Vagina (tissue), 2 donors: ENCODE data around the gene AMBRA1. TPM values are rescaled to one million over a fixed set of nuclear protein-coding genes. Genes with fewer than 3 reads are reported as not detected.

Experiments
- DNase-seq, 2 donors: peaks; one replicate each; pipeline ENCODE4 v3.0.0-alpha.2; 2017; ENCODE audit errors: extremely low spot score in 2 of 2
- H3K27ac ChIP-seq: fragments of 200-600 bp; sonication (generic); one replicate; pipeline ENCODE4 v1.5.1; 2019
- H3K27me3 ChIP-seq: fragments of 200-600 bp; sonication (generic); one replicate; pipeline ENCODE4 v1.5.1; 2019
- H3K36me3 ChIP-seq, 2 donors: fragments of 200-600 bp; sonication (generic); one replicate each; pipeline ENCODE4 v1.5.1; 2017 to 2019
- H3K4me1 ChIP-seq: fragments of 200-600 bp; sonication (generic); one replicate; pipeline ENCODE4 v1.5.1; 2019
- H3K4me3 ChIP-seq, 2 donors: fragments of 200-600 bp; sonication (generic); 1 replicate in 1 of 2; 2 replicates in 1 of 2; pipeline ENCODE4 v1.5.1; 2016 to 2019
- H3K9me3 ChIP-seq: fragments of 200-600 bp; sonication (generic); one replicate; pipeline ENCODE4 v1.5.1; 2019
- POLR2A ChIP-seq, 2 donors: fragments of 450-650 bp; IDR thresholded peaks; one replicate each; pipeline ENCODE4 v1.6.1; 2017; ENCODE audit warnings: antibody characterized with exemption in 2 of 2, mild to moderate bottlenecking in 2 of 2, moderate library complexity in 2 of 2
- POLR2AphosphoS5 ChIP-seq, 2 donors: sonication (generic); formaldehyde crosslinking; IDR thresholded peaks; one replicate each; pipeline ENCODE4 v1.9.0; 2017; ENCODE audit warnings: antibody characterized with exemption in 2 of 2, mild to moderate bottlenecking in 2 of 2, low read depth in 1 of 2; ENCODE audit not compliant: insufficient read depth in 1 of 2
- intact Hi-C: fragments of 100-400 bp; cut with DNase I; formaldehyde crosslinking; loops from one replicate; pipeline ENCODE4 v1.15.1; 2023
- total RNA-seq: library from RNA; depleted of rRNA; stranded (reverse); fragments of >200 nt; gene quantifications from one replicate; pipeline ENCODE4 v1.2.3, GENCODE V29; 2016
- TF ChIP-seq, protein P1 (sequence below), 3 experiments: fragments of 450-650 bp in 2 of 3; fragments of 200-600 bp in 1 of 3; sonication (generic) in 1 of 3; IDR thresholded peaks; one replicate each; pipeline ENCODE4 v1.5.1; 2017 to 2019; ENCODE audit warnings: antibody characterized with exemption in 3 of 3, mild to moderate bottlenecking in 2 of 3, moderate library complexity in 2 of 3

Gene AMBRA1
- total RNA-seq, 1 donor from 2014 or later = 40.0 TPM

DNA sequence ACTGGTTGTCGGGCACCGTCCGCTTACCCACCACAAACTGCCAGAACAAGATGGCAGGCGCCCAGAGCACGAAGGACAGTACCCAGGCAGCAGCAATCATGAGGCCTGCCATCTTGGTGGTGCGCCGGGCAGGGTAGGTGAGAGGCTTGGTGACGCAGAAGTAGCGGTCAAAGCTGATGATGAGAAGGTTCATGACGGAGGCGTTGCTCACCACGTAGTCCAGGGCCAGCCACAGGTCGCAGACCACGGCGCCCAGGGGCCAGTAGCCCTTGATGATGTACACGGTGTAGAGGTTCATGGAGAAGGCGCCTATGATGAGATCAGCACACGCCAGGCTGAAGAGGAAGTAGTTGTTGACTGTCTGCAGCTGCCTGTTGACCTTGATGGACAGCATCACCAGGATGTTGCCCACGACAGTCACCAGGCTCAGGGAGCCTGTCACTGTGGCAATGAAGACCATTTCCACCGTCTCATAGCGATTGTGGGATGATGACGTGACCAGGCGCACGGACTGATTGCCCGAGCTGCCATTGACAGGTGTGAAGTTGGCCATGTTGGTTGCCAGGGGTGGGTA lies 207.7 kb downstream of the AMBRA1 start:
- intact Hi-C loops = loop anchor here (5.0 to 10.0 kb wide), 2 partner anchors 146 to 229 kb away; partner anchors contain the start of genes ATG13 and HARBI1
- H3K36me3 ChIP-seq = no peaks in the 10 kb centered on the region
- TF ChIP-seq POLR2A (IDR thresholded peaks at IDR 0.05) = no peak
- TF ChIP-seq, protein P1, sequence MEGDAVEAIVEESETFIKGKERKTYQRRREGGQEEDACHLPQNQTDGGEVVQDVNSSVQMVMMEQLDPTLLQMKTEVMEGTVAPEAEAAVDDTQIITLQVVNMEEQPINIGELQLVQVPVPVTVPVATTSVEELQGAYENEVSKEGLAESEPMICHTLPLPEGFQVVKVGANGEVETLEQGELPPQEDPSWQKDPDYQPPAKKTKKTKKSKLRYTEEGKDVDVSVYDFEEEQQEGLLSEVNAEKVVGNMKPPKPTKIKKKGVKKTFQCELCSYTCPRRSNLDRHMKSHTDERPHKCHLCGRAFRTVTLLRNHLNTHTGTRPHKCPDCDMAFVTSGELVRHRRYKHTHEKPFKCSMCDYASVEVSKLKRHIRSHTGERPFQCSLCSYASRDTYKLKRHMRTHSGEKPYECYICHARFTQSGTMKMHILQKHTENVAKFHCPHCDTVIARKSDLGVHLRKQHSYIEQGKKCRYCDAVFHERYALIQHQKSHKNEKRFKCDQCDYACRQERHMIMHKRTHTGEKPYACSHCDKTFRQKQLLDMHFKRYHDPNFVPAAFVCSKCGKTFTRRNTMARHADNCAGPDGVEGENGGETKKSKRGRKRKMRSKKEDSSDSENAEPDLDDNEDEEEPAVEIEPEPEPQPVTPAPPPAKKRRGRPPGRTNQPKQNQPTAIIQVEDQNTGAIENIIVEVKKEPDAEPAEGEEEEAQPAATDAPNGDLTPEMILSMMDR (IDR thresholded peaks at IDR 0.05) = no peak
- no peak for TF ChIP-seq POLR2AphosphoS5 (IDR thresholded peaks at IDR 0.05; ENCODE audit: insufficient read depth in 1 of 2, low read depth in 1 of 2)
- H3K4me1 ChIP-seq = peaks cover 36% of the 10 kb centered on the region
- H3K9me3 ChIP-seq = no peaks in the 10 kb centered on the region
- H3K4me3 ChIP-seq = no peak overlapping the region
- no peak for DNase-seq
- H3K27ac ChIP-seq = no peak overlapping the region
- H3K27me3 ChIP-seq = peaks cover 5% of the 10 kb centered on the region

DNA sequence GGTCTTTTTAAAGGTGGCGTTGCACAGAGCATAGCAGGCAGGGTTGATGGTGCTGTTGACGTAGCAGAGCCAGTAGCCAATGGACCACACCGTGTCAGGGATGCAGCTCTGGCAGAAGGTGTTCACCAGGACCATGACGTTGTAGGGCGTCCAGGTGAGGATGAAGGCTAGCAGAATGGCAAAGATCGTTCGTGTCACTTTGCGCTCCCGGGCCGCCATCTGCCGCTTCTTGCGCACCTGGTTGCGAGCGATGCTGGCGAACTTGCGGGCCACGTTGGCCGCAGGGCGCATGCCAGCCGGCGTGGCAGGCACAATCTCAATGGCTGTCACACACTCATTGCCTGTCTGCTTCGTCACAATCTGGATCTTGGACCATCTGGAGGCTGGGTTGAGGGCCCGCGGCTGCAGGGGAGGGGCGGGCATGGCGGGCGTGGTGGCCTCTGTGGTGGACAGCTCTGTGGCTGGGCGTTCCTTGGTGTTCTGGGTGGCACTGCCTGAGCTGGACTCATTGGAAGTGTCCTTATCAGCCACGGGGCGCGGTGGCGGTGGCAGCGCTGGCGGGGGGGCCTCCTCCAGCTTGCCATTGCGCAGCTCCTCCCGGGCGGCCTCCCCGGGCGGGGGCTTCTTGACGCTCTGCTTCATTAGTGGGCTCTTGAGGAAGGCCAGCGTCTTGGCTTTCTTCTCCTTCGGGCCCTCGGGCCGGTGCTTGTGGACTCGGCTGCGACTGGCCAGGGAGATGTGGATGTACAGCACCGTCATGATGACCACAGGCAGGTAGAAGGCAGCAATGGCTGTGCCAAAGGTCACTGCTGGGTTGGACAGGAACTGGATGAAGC lies 208.4 kb downstream of the AMBRA1 start:
- DNase-seq = no peak
- Histone ChIP-seq H3K4me3 (no peak overlapping the region), H3K9me3 (no peaks in the 10 kb centered on the region), H3K27me3 (peaks cover 5% of the 10 kb centered on the region), H3K36me3 (no peaks in the 10 kb centered on the region), H3K4me1 (peaks cover 32% of the 10 kb centered on the region), H3K27ac (no peak overlapping the region)
- TF ChIP-seq, protein P1 (IDR thresholded peaks at IDR 0.05) = no peak
- no peak for TF ChIP-seq POLR2AphosphoS5 (IDR thresholded peaks at IDR 0.05; ENCODE audit: insufficient read depth in 1 of 2, low read depth in 1 of 2)
- intact Hi-C loops = loop anchor here (5.0 to 10.0 kb wide), 2 partner anchors 147 to 229 kb away; partner anchors contain the start of genes ATG13 and HARBI1

- no peak overlapping the region for H3K4me3 ChIP-seq
- DNase-seq = no peak
- intact Hi-C loops = loop anchor here (10.0 kb wide), 1 partner anchor 231 kb away; the partner anchor contains the start of genes ATG13 and HARBI1
- peaks cover 26% of the 10 kb centered on the region for H3K4me1 ChIP-seq
- H3K27me3 ChIP-seq = no peaks in the 10 kb centered on the region
- H3K9me3 ChIP-seq = no peaks in the 10 kb centered on the region
- TF ChIP-seq, protein P1 (IDR thresholded peaks at IDR 0.05) = no peak
- TF ChIP-seq POLR2A (IDR thresholded peaks at IDR 0.05) = no peak
- no peak for TF ChIP-seq POLR2AphosphoS5 (IDR thresholded peaks at IDR 0.05; ENCODE audit: insufficient read depth in 1 of 2, low read depth in 1 of 2)
- H3K27ac ChIP-seq = no peak overlapping the region
- no peaks in the 10 kb centered on the region for H3K36me3 ChIP-seq
These were observed 209.7 kb downstream of the AMBRA1 start for GRCh38 chr11:46383974-46384701.

DNA sequence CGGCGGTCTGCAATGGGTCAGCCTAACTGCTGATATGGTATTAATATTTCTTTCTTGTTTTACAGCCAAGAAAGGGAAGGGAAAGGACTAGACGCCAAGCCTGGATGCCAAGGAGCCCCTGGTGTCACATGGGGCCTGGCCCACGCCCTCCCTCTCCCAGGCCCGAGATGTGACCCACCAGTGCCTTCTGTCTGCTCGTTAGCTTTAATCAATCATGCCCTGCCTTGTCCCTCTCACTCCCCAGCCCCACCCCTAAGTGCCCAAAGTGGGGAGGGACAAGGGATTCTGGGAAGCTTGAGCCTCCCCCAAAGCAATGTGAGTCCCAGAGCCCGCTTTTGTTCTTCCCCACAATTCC lies 210.4 kb downstream of the AMBRA1 start:
- no peak overlapping the region for H3K4me3 ChIP-seq
- no peaks in the 10 kb centered on the region for H3K36me3 ChIP-seq
- H3K27ac ChIP-seq = no peak overlapping the region
- DNase-seq = no peak
- no peaks in the 10 kb centered on the region for H3K27me3 ChIP-seq
- H3K4me1 ChIP-seq = peaks cover 23% of the 10 kb centered on the region
- intact Hi-C loops = loop anchor here (10.0 kb wide), 1 partner anchor 231 kb away; the partner anchor contains the start of genes ATG13 and HARBI1
- H3K9me3 ChIP-seq = no peaks in the 10 kb centered on the region
- TF ChIP-seq POLR2A (IDR thresholded peaks at IDR 0.05) = no peak
- no peak for TF ChIP-seq POLR2AphosphoS5 (IDR thresholded peaks at IDR 0.05; ENCODE audit: insufficient read depth in 1 of 2, low read depth in 1 of 2)
- TF ChIP-seq, protein P1 (IDR thresholded peaks at IDR 0.05) = no peak
